ENCODE results near the gene PRKX.
"Not testable (repeated sequence)": the region's sequence is repeated elsewhere in the genome, so short reads cannot be mapped to it uniquely, and the experiment has no call there.

Gene PRKX

GRCh38 chrX:3655181-3655580 is 58.3 kb downstream of the PRKX start:
- TF ChIP-seq POLR2A (IDR thresholded peaks at IDR 0.05; ENCODE audit: extremely low read depth, insufficient read length) (no peak), CTCF (IDR thresholded peaks at IDR 0.05; ENCODE audit: low read depth, low read length) (no peak), MAX (IDR thresholded peaks at IDR 0.05; ENCODE audit: low read depth, low read length) (no peak), MYC (IDR thresholded peaks at IDR 0.05; ENCODE audit: low read depth, low read length) (no peak)
- no peak for DNase-seq (ENCODE audit: low read depth)
- H3K4me3 ChIP-seq (ENCODE audit: low read depth, low read length): no peak overlapping the region

GRCh38 chrX:3653111-3653510 is 60.3 kb downstream of the PRKX start:
- H3K4me3 ChIP-seq (ENCODE audit: low read depth, low read length): no peak overlapping the region
- no peak for DNase-seq (ENCODE audit: low read depth)
- no peak for TF ChIP-seq MAX (IDR thresholded peaks at IDR 0.05; ENCODE audit: low read depth, low read length)
- no peak for TF ChIP-seq MYC (IDR thresholded peaks at IDR 0.05; ENCODE audit: low read depth, low read length)
- no peak for TF ChIP-seq POLR2A (IDR thresholded peaks at IDR 0.05; ENCODE audit: extremely low read depth, insufficient read length)
- TF ChIP-seq CTCF (IDR thresholded peaks at IDR 0.05; ENCODE audit: low read depth, low read length): no peak

DNA sequence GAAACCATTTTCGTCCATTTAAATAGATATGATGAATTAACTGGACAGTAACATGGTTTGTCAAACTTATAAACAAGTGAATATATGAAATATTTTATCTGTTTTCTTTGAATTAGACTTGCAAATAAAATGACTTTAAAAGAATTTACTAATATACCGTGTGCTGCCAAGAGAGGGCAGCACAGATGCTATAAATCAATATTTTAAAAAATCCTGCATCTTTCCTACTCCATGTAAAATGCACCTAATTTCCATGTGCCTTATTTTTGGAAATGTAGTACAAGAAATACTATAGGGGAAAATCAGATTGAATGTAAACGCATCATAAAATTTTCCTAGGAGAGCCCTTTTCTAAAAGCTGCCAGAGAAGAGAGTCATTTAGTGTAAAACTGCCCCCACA is 62.2 kb downstream of the PRKX start:
- peak; percentile 29 for DNase-seq (ENCODE audit: low read depth)
- H3K4me3 ChIP-seq (ENCODE audit: low read depth, low read length): no peak overlapping the region
- TF ChIP-seq MYC (IDR thresholded peaks at IDR 0.05; ENCODE audit: low read depth, low read length) (no peak), CTCF (IDR thresholded peaks at IDR 0.05; ENCODE audit: low read depth, low read length) (peak; percentile 18)

DNA sequence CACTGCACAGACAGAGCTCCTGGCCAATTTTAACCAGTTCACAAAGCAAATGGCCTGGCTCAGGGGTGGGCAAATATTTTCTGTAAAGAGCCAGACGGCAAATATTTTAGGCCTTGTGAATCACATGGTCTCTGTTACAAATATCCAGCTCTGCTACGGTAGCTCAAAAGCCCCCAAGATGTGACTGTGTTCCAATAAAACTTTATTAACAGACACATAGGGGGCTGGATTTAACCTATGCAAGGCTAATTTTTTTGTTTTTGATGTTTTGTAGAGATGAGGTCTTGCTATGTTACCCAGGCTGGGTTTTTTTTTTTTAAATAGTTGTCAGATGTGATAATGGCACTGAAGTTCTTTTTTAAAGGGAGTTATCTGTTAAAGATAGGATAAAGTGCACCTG is 65.4 kb downstream of the PRKX start:
- TF ChIP-seq MAX (IDR thresholded peaks at IDR 0.05; ENCODE audit: low read depth, low read length) (no peak), POLR2A (IDR thresholded peaks at IDR 0.05; ENCODE audit: extremely low read depth, insufficient read length) (no peak), MYC (IDR thresholded peaks at IDR 0.05; ENCODE audit: low read depth, low read length) (no peak), CTCF (IDR thresholded peaks at IDR 0.05; ENCODE audit: low read depth, low read length) (no peak)
- no peak for DNase-seq (ENCODE audit: low read depth)
- no peak overlapping the region for H3K4me3 ChIP-seq (ENCODE audit: low read depth, low read length)

DNA sequence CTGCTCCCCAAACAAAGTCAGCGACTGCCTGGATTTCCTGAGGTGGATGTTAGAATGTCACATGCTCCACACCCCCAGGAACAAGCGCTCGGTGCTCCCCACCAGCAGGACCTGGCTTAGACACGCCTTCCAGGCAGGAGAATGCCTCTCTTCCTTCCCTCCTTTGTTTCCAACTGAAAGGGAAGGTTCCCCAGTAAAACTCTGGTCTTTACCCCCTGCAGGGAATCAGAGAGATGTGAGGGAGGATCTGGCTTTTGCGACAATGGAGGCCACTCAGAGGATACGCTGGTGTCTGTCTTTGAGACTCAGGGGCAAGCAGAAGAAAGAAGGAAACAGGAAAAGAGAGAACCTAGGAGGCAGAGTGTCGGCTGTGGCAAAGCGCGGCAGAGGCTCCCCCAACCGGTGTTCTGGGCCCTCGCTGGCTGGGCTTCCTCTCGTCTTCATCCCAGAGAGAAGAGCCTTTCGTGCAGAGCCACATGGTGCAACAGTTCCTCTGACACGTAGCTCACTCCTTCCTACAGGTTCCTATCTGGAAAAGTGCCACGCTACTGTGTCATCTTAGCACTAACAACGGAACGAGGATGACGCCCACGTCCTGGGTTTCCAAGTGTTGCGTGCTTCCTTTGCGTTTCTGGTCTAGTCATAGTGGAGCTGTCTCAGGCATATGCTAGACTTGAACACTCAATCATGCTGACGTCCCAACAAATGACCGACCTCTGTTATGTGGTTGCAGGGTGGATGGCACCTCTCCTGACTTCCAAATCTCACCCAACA is 73.4 kb downstream of the PRKX start:
- not testable (repeated sequence) for DNase-seq (ENCODE audit: low read depth); H3K4me3 ChIP-seq (ENCODE audit: low read depth, low read length)

- no peak for DNase-seq (ENCODE audit: low read depth)
- TF ChIP-seq MAX (IDR thresholded peaks at IDR 0.05; ENCODE audit: low read depth, low read length) (no peak), CTCF (IDR thresholded peaks at IDR 0.05; ENCODE audit: low read depth, low read length) (no peak), POLR2A (IDR thresholded peaks at IDR 0.05; ENCODE audit: extremely low read depth, insufficient read length) (no peak), MYC (IDR thresholded peaks at IDR 0.05; ENCODE audit: low read depth, low read length) (no peak)
- no peak overlapping the region for H3K4me3 ChIP-seq (ENCODE audit: low read depth, low read length)
Measured at GRCh38 chrX:3639236-3639635, 74.2 kb downstream of the PRKX start.

All from NB4 (cell line).